HL-60 (cell line): Measurements from ENCODE around the gene CACNA1G.

ENCODE experiments used
- SPI1 ChIP-seq: IDR thresholded peaks from 2 replicates; pipeline ENCODE4 v1.6.1; 2012; ENCODE audit warnings: low read depth, mild to moderate bottlenecking, borderline replicate concordance
- TF ChIP-seq, protein P1 (sequence below): IDR thresholded peaks from one replicate; pipeline ENCODE4 v1.5.1; 2011; ENCODE audit warnings: low read length, control low read depth, inconsistent platforms; ENCODE audit not compliant: insufficient read depth

DNA sequence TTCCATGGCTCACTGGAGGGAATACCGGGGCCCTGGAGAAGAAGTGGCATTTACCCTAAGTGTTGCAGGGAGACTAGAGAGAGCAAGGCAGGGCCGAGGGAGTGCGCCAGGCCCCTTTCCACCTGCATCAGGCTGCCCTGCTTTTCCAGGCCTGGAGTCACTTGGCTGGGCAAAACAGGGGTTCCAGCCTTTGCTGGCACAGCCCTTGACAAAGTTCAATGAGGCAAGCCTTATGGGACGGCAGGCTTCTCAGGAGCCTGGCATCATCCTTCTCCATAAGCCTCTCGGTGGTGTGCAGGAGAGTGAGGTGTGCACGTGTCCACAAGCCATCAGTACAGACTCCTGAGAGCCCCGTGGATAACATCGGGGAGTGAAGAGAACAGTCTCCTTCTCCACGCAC is 27.1 kb downstream of the CACNA1G start:
- TF ChIP-seq, protein P1, sequence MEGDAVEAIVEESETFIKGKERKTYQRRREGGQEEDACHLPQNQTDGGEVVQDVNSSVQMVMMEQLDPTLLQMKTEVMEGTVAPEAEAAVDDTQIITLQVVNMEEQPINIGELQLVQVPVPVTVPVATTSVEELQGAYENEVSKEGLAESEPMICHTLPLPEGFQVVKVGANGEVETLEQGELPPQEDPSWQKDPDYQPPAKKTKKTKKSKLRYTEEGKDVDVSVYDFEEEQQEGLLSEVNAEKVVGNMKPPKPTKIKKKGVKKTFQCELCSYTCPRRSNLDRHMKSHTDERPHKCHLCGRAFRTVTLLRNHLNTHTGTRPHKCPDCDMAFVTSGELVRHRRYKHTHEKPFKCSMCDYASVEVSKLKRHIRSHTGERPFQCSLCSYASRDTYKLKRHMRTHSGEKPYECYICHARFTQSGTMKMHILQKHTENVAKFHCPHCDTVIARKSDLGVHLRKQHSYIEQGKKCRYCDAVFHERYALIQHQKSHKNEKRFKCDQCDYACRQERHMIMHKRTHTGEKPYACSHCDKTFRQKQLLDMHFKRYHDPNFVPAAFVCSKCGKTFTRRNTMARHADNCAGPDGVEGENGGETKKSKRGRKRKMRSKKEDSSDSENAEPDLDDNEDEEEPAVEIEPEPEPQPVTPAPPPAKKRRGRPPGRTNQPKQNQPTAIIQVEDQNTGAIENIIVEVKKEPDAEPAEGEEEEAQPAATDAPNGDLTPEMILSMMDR = no peak
- TF ChIP-seq SPI1 = no peak
